BE2C (cell line): Measurements from ENCODE around the gene EEFSEC.

Experiments
- DNase-seq: peaks from one replicate; pipeline ENCODE4 v3.0.0-alpha.2; 2020
- H3K27me3 ChIP-seq: fragments of 250-450 bp; sonication (Bioruptor Pico); 2 replicates; pipeline ENCODE4 v1.5.1; 2020; ENCODE audit warnings: mild to moderate bottlenecking
- H3K36me3 ChIP-seq: fragments of 250-450 bp; sonication (Bioruptor Pico); 2 replicates; pipeline ENCODE4 v1.5.1; 2020; ENCODE audit warnings: mild to moderate bottlenecking
- H3K4me1 ChIP-seq: fragments of 250-450 bp; sonication (Bioruptor Pico); 2 replicates; pipeline ENCODE4 v1.5.1; 2020
- H3K4me3 ChIP-seq: 2 replicates; pipeline ENCODE4 v1.5.1; 2011; ENCODE audit warnings: low read depth, low read length
- H3K9me3 ChIP-seq: fragments of 250-450 bp; sonication (Bioruptor Pico); 2 replicates; pipeline ENCODE4 v1.5.1; 2020
- CTCF ChIP-seq: IDR thresholded peaks from 2 replicates; pipeline ENCODE4 v1.5.1; 2012; ENCODE audit warnings: mild to moderate bottlenecking, low read depth, low read length

EEFSEC gene

GRCh38 chr3:128456776-128457715 lies 303.8 kb downstream of the EEFSEC start:
- peaks cover 10% of the 10 kb centered on the region for H3K36me3 ChIP-seq
- H3K27me3 ChIP-seq = no peaks in the 10 kb centered on the region
- no peaks in the 10 kb centered on the region for H3K9me3 ChIP-seq
- H3K4me1 ChIP-seq = peaks cover 55% of the 10 kb centered on the region
- no peak for TF ChIP-seq CTCF
- H3K4me3 ChIP-seq = peak overlapping the region; percentile 76
- peak; percentile 97 for DNase-seq

- H3K4me1 ChIP-seq = peaks cover 55% of the 10 kb centered on the region
- no peak for TF ChIP-seq CTCF
Observed at GRCh38 chr3:128457937-128458336, 304.7 kb downstream of the EEFSEC start.

More at GRCh38 chr3:128457937-128458336, 304.7 kb downstream of the EEFSEC start:
- Histone ChIP-seq H3K36me3 (peaks cover 10% of the 10 kb centered on the region), H3K27me3 (no peaks in the 10 kb centered on the region), H3K4me3 (no peak overlapping the region), H3K9me3 (no peaks in the 10 kb centered on the region)
- no peak for DNase-seq
